ENCODE measurements around the gene NTM. TPM values are rescaled to one million over a fixed set of nuclear protein-coding genes. Genes with fewer than 3 reads are reported as not detected.
A peak's percentile ranks its signal among the peaks of the same experiment; 100 is the strongest.

NTM gene
- polyA plus RNA-seq, 1 donor from 2014 or later: not detected

- no peaks in the 10 kb centered on the region for H3K36me3 Mint-ChIP-seq
- no peak overlapping the region for H3K4me3 Mint-ChIP-seq
- H3K27me3 Mint-ChIP-seq: peaks cover 25% of the 10 kb centered on the region
- H3K9me3 Mint-ChIP-seq: peaks cover 0 to 4% (median 4%) of the 10 kb centered on the region in 3 donors
- H3K4me1 Mint-ChIP-seq: peaks cover 0 to 6% (median 3%) of the 10 kb centered on the region in 3 donors
- H3K27ac Mint-ChIP-seq: no peak overlapping the region
These were observed 324.4 kb downstream of the NTM start for GRCh38 chr11:131694526-131695424.

DNA sequence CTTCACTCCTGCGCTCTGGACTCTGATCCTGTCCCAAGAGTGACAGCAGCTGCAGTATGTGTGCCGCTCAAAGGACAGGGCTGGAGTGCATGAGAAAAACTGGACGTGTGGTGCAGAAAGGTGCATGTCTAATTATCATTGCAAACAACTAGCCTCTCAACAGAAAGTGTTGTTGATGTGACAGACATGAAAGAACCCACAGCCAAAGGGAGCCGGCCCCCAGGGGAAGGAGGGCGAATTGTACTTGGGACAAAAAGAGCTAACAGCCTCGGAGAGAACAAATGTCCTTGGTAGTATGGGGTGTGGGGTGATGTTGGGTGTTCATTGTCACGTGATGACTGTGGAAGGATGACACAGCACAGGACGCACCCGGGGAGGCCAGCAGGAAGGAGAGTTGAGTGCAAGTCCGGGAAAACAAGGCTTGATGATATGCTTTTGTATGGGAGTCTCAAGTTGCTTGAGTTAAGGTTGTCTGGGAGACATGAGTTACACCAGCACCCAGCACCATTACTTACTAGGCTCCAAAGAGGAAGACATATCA is 325.5 kb downstream of the NTM start:
- peaks cover 22% of the 10 kb centered on the region for H3K27me3 Mint-ChIP-seq

DNA sequence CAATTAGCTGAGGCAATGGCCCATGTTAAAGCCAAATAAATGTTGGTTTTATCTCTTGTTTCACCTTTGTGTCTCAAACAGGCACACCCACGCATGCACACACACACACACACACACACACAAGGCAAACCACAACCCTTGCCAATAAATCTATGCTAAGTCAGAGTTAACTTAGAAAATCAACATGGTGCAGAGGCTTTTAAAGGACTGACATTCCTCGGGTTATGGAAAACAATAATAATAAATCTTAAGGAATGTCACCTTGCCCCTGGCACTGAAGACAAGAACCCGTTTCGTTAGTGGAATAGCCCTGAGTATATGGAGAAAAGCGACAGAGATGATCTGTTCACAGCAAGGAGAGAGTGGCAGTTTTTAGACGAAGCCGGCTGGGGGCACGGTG is 326.3 kb downstream of the NTM start:
- peaks cover 0 to 6% (median 3%) of the 10 kb centered on the region in 3 donors for H3K4me1 Mint-ChIP-seq
- peaks cover 0 to 4% (median 2%) of the 10 kb centered on the region in 3 donors for H3K9me3 Mint-ChIP-seq
- no peak overlapping the region for H3K27ac Mint-ChIP-seq
- H3K4me3 Mint-ChIP-seq: no peak overlapping the region
- no peaks in the 10 kb centered on the region for H3K36me3 Mint-ChIP-seq
- H3K27me3 Mint-ChIP-seq: peaks cover 22% of the 10 kb centered on the region

More for the DNA sequence above, 325.5 kb downstream of the NTM start:
- Mint-ChIP-seq H3K36me3 (no peaks in the 10 kb centered on the region), H3K9me3 (peaks cover 0 to 4% (median 2%) of the 10 kb centered on the region in 3 donors), H3K4me3 (no peak overlapping the region), H3K4me1 (peaks cover 0 to 6% (median 3%) of the 10 kb centered on the region in 3 donors), H3K27ac (no peak overlapping the region)

- Mint-ChIP-seq H3K4me3 (no peak overlapping the region), H3K4me1 (no peaks in the 10 kb centered on the region), H3K27ac (no peak overlapping the region), H3K27me3 (no peaks in the 10 kb centered on the region), H3K36me3 (no peaks in the 10 kb centered on the region), H3K9me3 (peaks cover 10 to 15% (median 11%) of the 10 kb centered on the region in 3 donors)
These were observed 332.9 kb downstream of the NTM start for GRCh38 chr11:131703311-131703710.

- Mint-ChIP-seq H3K27ac (no peak overlapping the region), H3K36me3 (no peaks in the 10 kb centered on the region), H3K4me1 (no peaks in the 10 kb centered on the region), H3K27me3 (no peaks in the 10 kb centered on the region), H3K9me3 (peaks cover 10 to 21% (median 11%) of the 10 kb centered on the region in 3 donors), H3K4me3 (no peak overlapping the region)
These were observed 334.3 kb downstream of the NTM start for GRCh38 chr11:131704682-131705081.

DNA sequence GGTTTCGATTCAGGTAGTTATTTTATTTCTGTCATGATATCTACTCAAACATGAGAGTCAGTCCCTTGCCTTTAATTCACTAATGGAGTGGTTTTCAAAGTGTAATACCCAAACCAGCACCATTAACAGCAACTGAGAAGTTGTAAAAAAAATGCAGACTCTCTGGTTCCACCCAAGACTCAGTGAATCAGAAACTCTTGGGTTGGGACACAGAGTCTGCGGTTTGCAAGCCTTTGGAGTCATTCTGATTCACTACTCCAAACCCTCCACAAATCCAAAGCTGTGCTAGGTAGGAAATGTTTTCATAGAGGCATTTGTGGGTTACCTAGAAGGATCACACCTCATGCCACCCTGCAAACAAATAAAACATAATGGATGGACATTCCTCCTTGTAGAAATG is 340.1 kb downstream of the NTM start:
- no peaks in the 10 kb centered on the region for H3K36me3 Mint-ChIP-seq
- peaks cover 2 to 9% (median 6%) of the 10 kb centered on the region in 3 donors for H3K9me3 Mint-ChIP-seq
- no peak overlapping the region for H3K4me3 Mint-ChIP-seq
- no peaks in the 10 kb centered on the region for H3K27me3 Mint-ChIP-seq
- H3K27ac Mint-ChIP-seq: no peak overlapping the region
- H3K4me1 Mint-ChIP-seq: no peaks in the 10 kb centered on the region

DNA sequence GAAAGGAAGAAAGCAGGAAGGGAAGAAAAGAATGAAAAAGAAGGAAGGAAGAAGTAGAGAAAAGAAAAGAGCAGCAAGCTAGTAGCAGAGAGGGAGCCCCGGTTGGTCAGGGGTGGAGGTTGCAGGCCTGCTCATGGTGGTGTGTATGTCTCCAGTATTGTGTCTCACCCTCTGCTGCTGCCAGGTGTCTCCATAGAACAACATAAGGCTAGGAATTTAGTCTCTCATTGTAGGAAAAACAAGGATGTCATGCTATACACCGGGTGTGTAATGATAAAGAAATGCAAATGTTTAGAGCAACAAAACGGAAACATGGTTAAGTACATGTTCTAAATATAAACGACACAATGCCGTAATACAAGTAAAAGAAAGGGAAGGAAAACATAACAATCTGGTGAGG is 342.5 kb downstream of the NTM start:
- H3K4me3 Mint-ChIP-seq: no peak overlapping the region
- peaks cover 2 to 12% (median 2%) of the 10 kb centered on the region in 3 donors for H3K9me3 Mint-ChIP-seq
- H3K36me3 Mint-ChIP-seq: no peaks in the 10 kb centered on the region
- no peaks in the 10 kb centered on the region for H3K4me1 Mint-ChIP-seq
- H3K27ac Mint-ChIP-seq: no peak overlapping the region
- H3K27me3 Mint-ChIP-seq: no peaks in the 10 kb centered on the region

DNA sequence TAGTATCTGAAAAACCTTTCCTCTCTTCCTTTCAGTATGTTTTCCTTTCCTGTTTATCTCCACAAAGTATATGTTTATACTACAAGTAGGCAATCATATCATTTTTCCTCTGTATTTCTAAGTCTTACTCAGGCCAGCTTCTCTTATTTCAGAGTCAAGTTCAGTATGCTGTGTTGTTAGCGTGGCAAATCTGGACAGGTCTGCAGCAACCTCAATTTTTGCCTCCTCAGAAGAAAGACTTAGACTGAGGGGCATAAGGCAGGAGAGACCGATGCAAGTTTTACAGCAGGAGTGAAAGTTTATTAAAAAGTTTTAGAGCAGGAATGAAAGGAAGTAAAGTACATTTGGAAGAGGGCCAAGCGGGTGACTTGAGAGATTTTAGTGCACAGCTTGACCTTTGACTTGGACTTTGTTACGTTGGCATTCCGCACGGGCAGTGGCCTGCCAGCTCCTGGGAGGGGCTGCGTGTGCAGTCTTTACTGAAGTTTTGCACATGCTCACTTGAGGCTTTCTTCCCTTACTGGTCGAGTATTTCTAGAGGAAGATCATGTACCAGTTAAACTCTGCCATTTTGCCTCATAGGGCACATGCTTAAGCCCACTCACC is 343.2 kb downstream of the NTM start:
- no peak overlapping the region for H3K4me3 Mint-ChIP-seq

GRCh38 chr11:131717616-131718015 is 347.2 kb downstream of the NTM start:
- Mint-ChIP-seq H3K4me3 (peak overlapping the region in 1 of 4 donors; percentile 32), H3K27ac (no peak overlapping the region)

More for the DNA sequence above, 343.2 kb downstream of the NTM start:
- Mint-ChIP-seq H3K36me3 (no peaks in the 10 kb centered on the region), H3K9me3 (peaks cover 2 to 12% (median 2%) of the 10 kb centered on the region in 3 donors), H3K27me3 (no peaks in the 10 kb centered on the region), H3K4me1 (no peaks in the 10 kb centered on the region), H3K27ac (no peak overlapping the region)

GRCh38 chr11:131723088-131723487 is 352.7 kb downstream of the NTM start:
- no peak overlapping the region for H3K27ac Mint-ChIP-seq
- H3K4me1 Mint-ChIP-seq: peaks cover 0 to 3% (median 0%) of the 10 kb centered on the region in 3 donors
- no peaks in the 10 kb centered on the region for H3K27me3 Mint-ChIP-seq
- no peak overlapping the region for H3K4me3 Mint-ChIP-seq
- H3K9me3 Mint-ChIP-seq: peaks cover 0 to 1% (median 1%) of the 10 kb centered on the region in 3 donors
- H3K36me3 Mint-ChIP-seq: no peaks in the 10 kb centered on the region

More at GRCh38 chr11:131717616-131718015, 347.2 kb downstream of the NTM start:
- Mint-ChIP-seq H3K9me3 (peaks cover 1 to 4% (median 2%) of the 10 kb centered on the region in 3 donors), H3K36me3 (no peaks in the 10 kb centered on the region), H3K27me3 (no peaks in the 10 kb centered on the region), H3K4me1 (peaks cover 0 to 3% (median 0%) of the 10 kb centered on the region in 3 donors)

GRCh38 chr11:131724436-131724975 is 354.1 kb downstream of the NTM start:
- Mint-ChIP-seq H3K27ac (no peak overlapping the region), H3K27me3 (no peaks in the 10 kb centered on the region), H3K4me1 (peaks cover 0 to 3% (median 0%) of the 10 kb centered on the region in 3 donors)

DNA sequence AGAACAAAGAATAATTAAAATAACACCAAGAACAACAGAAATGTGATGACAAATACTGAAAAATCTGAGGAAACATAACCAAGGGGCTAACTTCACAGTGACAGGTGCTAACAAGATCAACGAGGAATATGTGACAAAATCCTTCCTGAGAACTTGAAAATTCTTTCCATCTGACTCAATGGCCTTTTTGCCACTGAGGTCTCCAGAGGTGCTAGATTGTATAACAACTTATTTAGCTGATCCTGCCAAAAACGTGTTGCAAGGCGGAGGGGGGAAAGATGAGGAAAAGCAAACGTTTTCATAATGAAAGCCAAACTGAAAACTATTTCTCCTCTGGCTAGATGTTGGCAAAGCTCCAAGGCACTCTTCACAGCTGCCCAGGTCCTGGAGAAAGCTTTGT is 364.5 kb downstream of the NTM start:
- H3K4me1 Mint-ChIP-seq: no peaks in the 10 kb centered on the region
- H3K4me3 Mint-ChIP-seq: no peak overlapping the region
- no peaks in the 10 kb centered on the region for H3K27me3 Mint-ChIP-seq
- H3K36me3 Mint-ChIP-seq: no peaks in the 10 kb centered on the region
- no peak overlapping the region for H3K27ac Mint-ChIP-seq
- peaks cover 0 to 2% (median 2%) of the 10 kb centered on the region in 3 donors for H3K9me3 Mint-ChIP-seq

More at GRCh38 chr11:131724436-131724975, 354.1 kb downstream of the NTM start:
- H3K36me3 Mint-ChIP-seq: no peaks in the 10 kb centered on the region
- no peak overlapping the region for H3K4me3 Mint-ChIP-seq
- H3K9me3 Mint-ChIP-seq: peaks cover 0 to 1% (median 1%) of the 10 kb centered on the region in 3 donors

GRCh38 chr11:131737357-131737756 is 366.9 kb downstream of the NTM start:
- H3K4me1 Mint-ChIP-seq: no peaks in the 10 kb centered on the region
- H3K36me3 Mint-ChIP-seq: no peaks in the 10 kb centered on the region
- H3K4me3 Mint-ChIP-seq: no peak overlapping the region
- no peaks in the 10 kb centered on the region for H3K27me3 Mint-ChIP-seq
- peaks cover 0 to 2% (median 2%) of the 10 kb centered on the region in 3 donors for H3K9me3 Mint-ChIP-seq
- no peak overlapping the region for H3K27ac Mint-ChIP-seq

DNA sequence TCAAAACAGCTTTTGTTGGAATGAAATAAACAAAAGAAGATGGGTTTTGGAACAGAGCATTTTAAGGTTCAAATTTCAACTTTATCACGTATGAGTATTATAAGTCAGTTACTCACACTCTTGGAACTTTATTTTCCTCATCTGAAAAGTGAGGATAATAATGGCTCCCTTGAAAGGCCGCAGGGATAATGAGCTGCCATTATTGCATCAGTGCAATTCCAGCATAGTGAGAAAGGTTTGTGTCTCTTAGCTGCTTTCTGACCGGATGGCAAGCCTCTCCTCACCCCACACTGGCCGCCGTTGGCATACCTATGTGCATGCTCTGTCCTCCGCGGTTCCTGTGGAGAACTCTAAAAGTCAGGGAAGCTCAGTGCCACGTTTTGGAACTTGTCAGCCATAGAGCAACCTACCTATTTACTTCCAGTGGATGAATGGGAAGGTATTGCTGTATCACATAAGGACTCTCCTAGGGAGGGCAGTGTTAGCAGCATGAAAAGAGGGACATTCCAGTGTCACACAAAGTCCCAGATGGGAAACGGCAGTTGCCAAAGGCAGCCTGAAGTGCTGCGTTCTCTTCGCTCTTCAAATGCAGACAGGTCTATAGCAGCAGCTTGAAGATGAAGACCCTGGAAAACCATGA is 368.9 kb downstream of the NTM start:
- H3K4me3 Mint-ChIP-seq: no peak overlapping the region
- no peaks in the 10 kb centered on the region for H3K4me1 Mint-ChIP-seq
- H3K27ac Mint-ChIP-seq: no peak overlapping the region
- H3K9me3 Mint-ChIP-seq: peaks cover 0 to 2% (median 2%) of the 10 kb centered on the region in 3 donors
- no peaks in the 10 kb centered on the region for H3K27me3 Mint-ChIP-seq
- H3K36me3 Mint-ChIP-seq: no peaks in the 10 kb centered on the region

All from IgD-negative memory B cell (primary cell).